Neuronal stem cell (in vitro differentiated cells): Measurements from ENCODE around the gene CMTM6. TPM values are rescaled to one million over a fixed set of nuclear protein-coding genes. Genes with fewer than 3 reads are reported as not detected.
A peak's percentile ranks its signal among the peaks of the same experiment; 100 is the strongest.

ENCODE experiments used
- DNase-seq: peaks from one replicate; pipeline ENCODE4 v3.0.0-alpha.2; 2013; ENCODE audit warnings: low spot score
- H2AFZ ChIP-seq: one replicate; pipeline ENCODE4 v1.6.1; 2013; ENCODE audit warnings: mild to moderate bottlenecking, low read length, inconsistent platforms
- H2AK5ac ChIP-seq: 2 replicates; pipeline ENCODE4 v1.6.1; 2013; ENCODE audit warnings: low read depth, mild to moderate bottlenecking, inconsistent platforms, low read length, moderate library complexity, mixed read lengths
- H2BK120ac ChIP-seq: 2 replicates; pipeline ENCODE4 v1.6.1; 2013; ENCODE audit warnings: low read depth, mild to moderate bottlenecking, inconsistent platforms, low read length, moderate library complexity, mixed read lengths
- H2BK12ac ChIP-seq: one replicate; pipeline ENCODE4 v1.6.1; 2013; ENCODE audit warnings: low read length, inconsistent platforms
- H2BK15ac ChIP-seq: 2 replicates; pipeline ENCODE4 v1.6.1; 2013; ENCODE audit warnings: mild to moderate bottlenecking, low read length, inconsistent platforms, mixed read lengths
- H2BK5ac ChIP-seq: one replicate; pipeline ENCODE4 v1.6.1; 2013; ENCODE audit warnings: inconsistent platforms, mild to moderate bottlenecking, low read length, moderate library complexity
- H3K14ac ChIP-seq: one replicate; pipeline ENCODE4 v1.6.1; 2013; ENCODE audit warnings: low read length, inconsistent platforms
- H3K18ac ChIP-seq: 2 replicates; pipeline ENCODE4 v1.6.1; 2013; ENCODE audit warnings: low read length, inconsistent platforms
- H3K23ac ChIP-seq: 2 replicates; pipeline ENCODE4 v1.6.1; 2013; ENCODE audit warnings: low read depth, mild to moderate bottlenecking, mixed read lengths, low read length, inconsistent platforms; ENCODE audit not compliant: poor library complexity
- H3K27ac ChIP-seq: replicated peaks from 3 replicates; pipeline ENCODE4 v1.5.1; 2013; ENCODE audit warnings: low read length, inconsistent platforms
- H3K27me3 ChIP-seq, 3 experiments: 2 replicates each; pipeline ENCODE4 v1.6.1; 2013; ENCODE audit warnings: low read length in 3 of 3, mild to moderate bottlenecking in 2 of 3, inconsistent platforms in 1 of 3, low read depth in 1 of 3, mixed read lengths in 1 of 3, moderate library complexity in 1 of 3; ENCODE audit not compliant: control insufficient read depth in 3 of 3, insufficient read depth in 3 of 3
- H3K36me3 ChIP-seq, 2 donors: replicated peaks in 1 of 2; 2 replicates each; pipeline ENCODE4 v1.6.1; 2013; ENCODE audit warnings: low read length in 2 of 2; ENCODE audit not compliant: control insufficient read depth in 2 of 2, insufficient read depth in 2 of 2
- H3K4ac ChIP-seq: 2 replicates; pipeline ENCODE4 v1.6.1; 2013; ENCODE audit warnings: inconsistent platforms, mild to moderate bottlenecking, low read length, moderate library complexity
- H3K4me1 ChIP-seq, 2 donors: 1 replicate in 1 of 2; 2 replicates in 1 of 2; pipeline ENCODE4 v1.6.1; 2013; ENCODE audit warnings: low read length in 2 of 2, low read depth in 1 of 2; ENCODE audit not compliant: control insufficient read depth in 2 of 2, insufficient read depth in 1 of 2
- H3K4me2 ChIP-seq: one replicate; pipeline ENCODE4 v1.6.1; 2013; ENCODE audit warnings: mild to moderate bottlenecking, low read length, inconsistent platforms; ENCODE audit not compliant: insufficient read depth, poor library complexity, severe bottlenecking
- H3K4me3 ChIP-seq, 2 donors: 2 replicates each; pipeline ENCODE4 v1.5.1; 2013; ENCODE audit warnings: low read length in 2 of 2, mild to moderate bottlenecking in 2 of 2, inconsistent platforms in 1 of 2, moderate library complexity in 1 of 2
- H3K79me1 ChIP-seq: one replicate; pipeline ENCODE4 v1.6.1; 2013; ENCODE audit warnings: low read depth, mild to moderate bottlenecking, inconsistent platforms, low read length, moderate library complexity
- H3K9ac ChIP-seq: one replicate; pipeline ENCODE4 v1.6.1; 2013; ENCODE audit warnings: mild to moderate bottlenecking, low read depth, low read length, inconsistent platforms; ENCODE audit not compliant: poor library complexity
- H3K9me3 ChIP-seq, 2 donors: replicated peaks in 1 of 2; 2 replicates each; pipeline versions ENCODE3 to v1.6.1; 2013; ENCODE audit warnings: low read length in 2 of 2, mild to moderate bottlenecking in 2 of 2, inconsistent platforms in 1 of 2, low read depth in 1 of 2, mixed read lengths in 1 of 2, moderate library complexity in 1 of 2; ENCODE audit not compliant: control insufficient read depth in 2 of 2, insufficient read depth in 1 of 2
- H4K8ac ChIP-seq: one replicate; pipeline ENCODE4 v1.6.1; 2013; ENCODE audit warnings: low read depth, mild to moderate bottlenecking, inconsistent platforms, low read length, moderate library complexity
- H4K91ac ChIP-seq: one replicate; pipeline ENCODE4 v1.6.1; 2013; ENCODE audit warnings: low read length, low read depth, mild to moderate bottlenecking, inconsistent platforms; ENCODE audit not compliant: poor library complexity
- WGBS, 2 donors: extraction: QIAGEN DNeasy Blood & Tissue Kit; methylation state at CpG; one replicate each; pipeline ENCODE4 v1.1.7; 2013; ENCODE audit warnings: missing lambda C conversion rate in 2 of 2, mixed read lengths in 1 of 2; ENCODE audit not compliant: insufficient read length in 2 of 2, insufficient replicate concordance in 1 of 2; ENCODE audit errors: extremely low coverage in 2 of 2; 5-methylcytosine and 5-hydroxymethylcytosine counted together
- polyA plus RNA-seq, 2 experiments: library from polyadenylated mRNA; stranded (reverse); fragments of 200-250 nt; gene quantifications; one replicate each; pipeline ENCODE4 v1.2.3, GENCODE V29; 2013

CMTM6 gene
- polyA plus RNA-seq (2013, experiment 1 of 2): 38.0 TPM
- polyA plus RNA-seq (2013, experiment 2 of 2): 39.3 TPM

GRCh38 chr3:32502118-32502945 lies at the start of gene CMTM6:
CMTM6 (minus strand) TSS chr3:32502852; CDS start chr3:32502745, 107 bp downstream.
- H2BK5ac ChIP-seq: peak within 1 kb of the TSS; percentile 9
- peak within 1 kb of the TSS; percentile 72 to 84 for H3K4me3 ChIP-seq
- H3K27me3 ChIP-seq: no peaks in the 10 kb centered on the region
- peak within 1 kb of the TSS; percentile 77 for H3K4me2 ChIP-seq
- H4K8ac ChIP-seq: no peak within 1 kb of the TSS
- H3K36me3 ChIP-seq: peaks cover 0 to 4% of the 10 kb centered on the region in 2 donors
- WGBS, 2 donors: no CpG with 5 or more reads among the region's 61 CpGs
- no peak within 1 kb of the TSS for H2AK5ac ChIP-seq
- H3K27ac ChIP-seq: peak within 1 kb of the TSS; percentile 78
- no peak within 1 kb of the TSS for H2BK12ac ChIP-seq
- peak; percentile 71 for DNase-seq
- H2BK120ac ChIP-seq: no peak within 1 kb of the TSS
- no peaks in the 10 kb centered on the region for H3K79me1 ChIP-seq
- H3K9ac ChIP-seq: peak within 1 kb of the TSS; percentile 89
- no peak within 1 kb of the TSS for H3K4ac ChIP-seq
- peaks cover 0 to 5% of the 10 kb centered on the region in 2 donors for H3K4me1 ChIP-seq
- peak within 1 kb of the TSS; percentile 87 for H3K18ac ChIP-seq
- H3K9me3 ChIP-seq: no peaks in the 10 kb centered on the region
- H2AFZ ChIP-seq: peak within 1 kb of the TSS; percentile 98
- no peak within 1 kb of the TSS for H4K91ac ChIP-seq
- no peak within 1 kb of the TSS for H2BK15ac ChIP-seq
- H3K14ac ChIP-seq: peak within 1 kb of the TSS; percentile 33
- peak within 1 kb of the TSS; percentile 40 for H3K23ac ChIP-seq

GRCh38 chr3:32552013-32552412 lies 49.4 kb upstream of the CMTM6 start:
- no peak overlapping the region for H2BK120ac ChIP-seq
- H3K27ac ChIP-seq: no peak overlapping the region
- peaks cover 0 to 9% of the 10 kb centered on the region in 2 donors for H3K36me3 ChIP-seq
- DNase-seq: no peak
- peaks cover 0 to 3% of the 10 kb centered on the region in 2 donors for H3K4me1 ChIP-seq
- H3K4me2 ChIP-seq: no peak overlapping the region
- WGBS, 2 donors: no CpG with 5 or more reads among the region's 1 CpG
- H3K9ac ChIP-seq: no peak overlapping the region
- peaks cover 0 to 4% of the 10 kb centered on the region in 2 donors for H3K9me3 ChIP-seq
- no peak overlapping the region for H3K4ac ChIP-seq
- H3K18ac ChIP-seq: no peak overlapping the region
- no peak overlapping the region for H3K23ac ChIP-seq
- no peak overlapping the region for H2BK15ac ChIP-seq
- no peak overlapping the region for H3K14ac ChIP-seq
- H3K4me3 ChIP-seq: no peak overlapping the region
- H4K91ac ChIP-seq: no peak overlapping the region
- no peak overlapping the region for H2BK12ac ChIP-seq
- H2AFZ ChIP-seq: no peak overlapping the region
- H2BK5ac ChIP-seq: no peak overlapping the region
- no peak overlapping the region for H4K8ac ChIP-seq
- H3K27me3 ChIP-seq: no peaks in the 10 kb centered on the region
- peaks cover 6% of the 10 kb centered on the region for H3K79me1 ChIP-seq
- H2AK5ac ChIP-seq: no peak overlapping the region

- Histone ChIP-seq H3K4ac (no peak overlapping the region), H2AFZ (no peak overlapping the region), H3K9ac (no peak overlapping the region), H2AK5ac (no peak overlapping the region), H3K9me3 (peaks cover 0 to 4% of the 10 kb centered on the region in 2 donors), H4K8ac (no peak overlapping the region), H2BK15ac (no peak overlapping the region), H4K91ac (no peak overlapping the region), H3K27me3 (no peaks in the 10 kb centered on the region), H3K4me1 (peaks cover 0 to 3% of the 10 kb centered on the region in 2 donors), H3K14ac (no peak overlapping the region), H3K79me1 (peaks cover 6% of the 10 kb centered on the region), H3K18ac (no peak overlapping the region), H2BK12ac (no peak overlapping the region), H3K27ac (no peak overlapping the region), H3K4me3 (no peak overlapping the region), H3K4me2 (no peak overlapping the region), H3K36me3 (peaks cover 0 to 9% of the 10 kb centered on the region in 2 donors), H2BK120ac (no peak overlapping the region), H3K23ac (no peak overlapping the region), H2BK5ac (no peak overlapping the region)
- DNase-seq: no peak
Measured at GRCh38 chr3:32551496-32551895, 48.8 kb upstream of the CMTM6 start.

- no peak overlapping the region for H3K4ac ChIP-seq
- H3K27ac ChIP-seq: no peak overlapping the region
- H3K4me3 ChIP-seq: no peak overlapping the region
- no peak overlapping the region for H2AFZ ChIP-seq
- peaks cover 0 to 9% of the 10 kb centered on the region in 2 donors for H3K36me3 ChIP-seq
- no peak overlapping the region for H2BK15ac ChIP-seq
- no peak overlapping the region for H3K4me2 ChIP-seq
- H3K4me1 ChIP-seq: peaks cover 0 to 2% of the 10 kb centered on the region in 2 donors
- H2BK5ac ChIP-seq: no peak overlapping the region
- no peak overlapping the region for H2BK120ac ChIP-seq
- H2AK5ac ChIP-seq: no peak overlapping the region
- H3K9me3 ChIP-seq: peaks cover 0 to 4% of the 10 kb centered on the region in 2 donors
- no peak overlapping the region for H4K91ac ChIP-seq
- H3K27me3 ChIP-seq: no peaks in the 10 kb centered on the region
- H2BK12ac ChIP-seq: no peak overlapping the region
- no peak overlapping the region for H3K9ac ChIP-seq
- no peak overlapping the region for H3K14ac ChIP-seq
- WGBS, 2 donors: no CpG with 5 or more reads among the region's 2 CpGs
- no peak overlapping the region for H3K23ac ChIP-seq
- DNase-seq: no peak
- H3K18ac ChIP-seq: no peak overlapping the region
- H3K79me1 ChIP-seq: peaks cover 4% of the 10 kb centered on the region
- H4K8ac ChIP-seq: no peak overlapping the region
Measured at GRCh38 chr3:32551087-32551486, 48.4 kb upstream of the CMTM6 start.
